AG09309 (cell line): ENCODE results near the gene SPSB4.

Source experiments
- DNase-seq: peaks from one replicate; pipeline ENCODE4 v3.0.0-alpha.2; 2010; ENCODE audit warnings: low read depth
- H3K4me3 ChIP-seq: 2 replicates; pipeline ENCODE4 v1.5.1; 2011; ENCODE audit warnings: mild to moderate bottlenecking, low read depth, low read length, moderate library complexity; ENCODE audit not compliant: control insufficient read depth
- CTCF ChIP-seq: IDR thresholded peaks from 2 replicates; pipeline ENCODE4 v1.5.1; 2011; ENCODE audit warnings: mild to moderate bottlenecking, low read depth, low read length, inconsistent platforms; ENCODE audit not compliant: insufficient read depth, control insufficient read depth; ENCODE audit errors: missing control alignments

SPSB4 gene

GRCh38 chr3:141150081-141150830 lies 99.1 kb downstream of the SPSB4 start:
- DNase-seq, result no peak
- H3K4me3 ChIP-seq, result no peak overlapping the region
- no peak for TF ChIP-seq CTCF

GRCh38 chr3:141150931-141151330 lies 99.8 kb downstream of the SPSB4 start:
- no peak for TF ChIP-seq CTCF
- H3K4me3 ChIP-seq, result no peak overlapping the region
- no peak for DNase-seq

- DNase-seq, result no peak
- no peak for TF ChIP-seq CTCF
- H3K4me3 ChIP-seq, result no peak overlapping the region
Observed at GRCh38 chr3:141151439-141151838, 100.3 kb downstream of the SPSB4 start.

GRCh38 chr3:141152130-141152529 lies 101.0 kb downstream of the SPSB4 start:
- no peak for DNase-seq
- TF ChIP-seq CTCF, result no peak
- H3K4me3 ChIP-seq, result no peak overlapping the region

GRCh38 chr3:141152801-141153678 lies 101.9 kb downstream of the SPSB4 start:
- no peak for DNase-seq
- H3K4me3 ChIP-seq, result no peak overlapping the region
- no peak for TF ChIP-seq CTCF

GRCh38 chr3:141153679-141153966 lies 102.5 kb downstream of the SPSB4 start:
- DNase-seq, result no peak
- TF ChIP-seq CTCF, result no peak
- H3K4me3 ChIP-seq, result no peak overlapping the region
